ENCODE results near the gene IL18BP.

Gene IL18BP

DNA sequence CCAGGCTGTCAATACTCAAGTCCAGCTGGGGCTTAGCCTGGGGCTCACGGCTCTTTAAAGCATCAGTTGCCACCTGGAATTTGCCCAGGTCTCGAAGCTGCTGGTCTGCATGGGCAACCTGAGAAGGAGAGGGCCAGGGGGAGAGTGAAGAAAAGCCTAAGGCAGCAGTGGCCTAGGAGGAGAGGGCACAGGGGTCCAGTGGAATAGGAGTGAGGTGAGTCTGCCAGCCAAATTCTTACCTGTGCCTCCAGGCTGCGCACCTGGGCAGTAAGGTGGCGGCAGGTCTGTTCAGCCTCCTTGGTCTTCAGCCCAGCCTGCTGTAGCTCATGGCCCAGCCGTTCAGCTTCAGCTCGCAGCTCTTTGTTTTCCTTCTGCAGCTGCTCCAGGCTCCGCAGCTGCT lies 10.0 kb downstream of the IL18BP start:
- in situ Hi-C loops (cut with HindIII; ENCODE audit: low pct_unique_long_range_greater_than_20kb, low sequenced_read_pairs): no loop called here
- no peak for TF ChIP-seq JUND (IDR thresholded peaks at IDR 0.05; ENCODE audit: low read depth)
- no peak for DNase-seq (ENCODE audit: low read depth in 1 of 2, low spot score in 1 of 2)

GRCh38 chr11:72009156-72009555 lies 10.4 kb downstream of the IL18BP start:
- no peak for TF ChIP-seq JUND (IDR thresholded peaks at IDR 0.05; ENCODE audit: low read depth)
- in situ Hi-C loops (cut with HindIII; ENCODE audit: low pct_unique_long_range_greater_than_20kb, low sequenced_read_pairs): no loop called here
- DNase-seq (ENCODE audit: low read depth in 1 of 2, low spot score in 1 of 2): no peak

- no peak for DNase-seq (ENCODE audit: low read depth in 1 of 2, low spot score in 1 of 2)
- TF ChIP-seq JUND (IDR thresholded peaks at IDR 0.05; ENCODE audit: low read depth): no peak
- in situ Hi-C loops (cut with HindIII; ENCODE audit: low pct_unique_long_range_greater_than_20kb, low sequenced_read_pairs): no loop called here
Observed at GRCh38 chr11:72010529-72011233, 12.0 kb downstream of the IL18BP start.

DNA sequence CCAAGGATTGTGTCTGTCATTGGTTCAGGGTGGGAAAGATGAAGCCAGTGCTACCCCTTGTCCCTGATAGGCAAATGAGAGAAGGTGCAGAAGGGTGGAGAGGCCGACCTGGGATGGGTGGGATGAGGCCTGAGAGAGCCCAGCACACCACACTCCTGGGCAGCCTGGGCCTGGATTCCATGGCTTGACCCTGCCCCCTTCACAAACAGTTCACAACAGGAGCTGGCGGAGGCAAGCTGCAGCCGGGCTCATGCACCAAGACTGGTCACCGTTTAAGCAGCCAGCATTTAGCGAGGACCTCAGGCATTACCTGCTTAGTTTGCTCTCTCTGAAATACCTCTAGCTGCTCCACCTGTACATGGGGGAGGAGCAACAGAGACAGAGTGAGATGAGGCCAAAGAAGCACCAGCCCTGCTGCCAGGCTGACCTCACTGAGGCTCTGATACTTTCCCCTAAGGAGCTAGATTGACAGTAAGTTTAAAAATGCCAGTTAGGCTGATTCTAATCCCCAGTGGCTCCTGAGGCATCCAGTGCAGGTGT lies 13.5 kb downstream of the IL18BP start:
- in situ Hi-C loops (cut with HindIII; ENCODE audit: low pct_unique_long_range_greater_than_20kb, low sequenced_read_pairs): no loop called here
- no peak for DNase-seq (ENCODE audit: low read depth in 1 of 2, low spot score in 1 of 2)
- TF ChIP-seq JUND (IDR thresholded peaks at IDR 0.05; ENCODE audit: low read depth): no peak

DNA sequence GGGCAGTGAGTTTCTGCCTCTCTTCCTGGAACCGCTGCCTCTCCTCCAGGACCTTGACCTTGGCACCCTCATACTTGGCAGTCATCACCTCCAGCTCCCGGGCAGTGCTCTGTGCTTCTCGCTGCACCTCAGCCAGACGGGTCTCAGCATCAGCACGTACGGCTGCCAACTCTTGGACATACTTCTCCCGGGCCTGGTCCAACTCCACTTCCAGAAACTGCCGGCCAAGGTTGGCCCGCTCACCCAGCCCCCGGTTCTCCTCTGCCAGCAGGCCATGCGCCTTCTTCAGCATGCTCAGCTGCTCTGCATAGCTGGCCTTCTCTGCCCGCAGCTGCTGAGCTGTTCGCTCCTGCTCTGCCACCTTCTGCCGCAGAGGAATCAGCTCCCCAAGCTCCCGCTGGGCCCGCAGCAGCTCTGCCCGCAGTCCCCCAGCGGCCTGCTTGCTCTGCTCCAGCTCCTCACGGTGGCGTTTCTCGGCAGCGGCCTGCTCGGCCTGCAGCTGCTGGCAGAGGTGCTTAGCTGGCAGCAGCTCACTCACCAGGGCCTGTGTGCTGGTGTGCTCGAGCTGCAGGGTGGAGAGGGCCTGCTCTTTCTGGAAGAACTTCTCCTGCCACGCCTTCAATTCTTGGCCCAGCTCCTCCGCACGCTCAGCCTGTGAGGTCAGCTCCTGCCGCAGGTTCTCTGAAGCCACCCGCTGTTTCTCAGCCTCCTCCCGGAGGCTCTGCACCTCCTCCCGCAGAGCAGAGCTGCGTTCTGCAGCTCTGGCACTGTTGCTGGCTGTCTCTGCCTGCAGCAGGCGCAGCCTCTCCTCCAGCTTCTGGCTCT lies 14.4 kb downstream of the IL18BP start:
- TF ChIP-seq JUND (IDR thresholded peaks at IDR 0.05; ENCODE audit: low read depth): no peak
- no peak for DNase-seq (ENCODE audit: low read depth in 1 of 2, low spot score in 1 of 2)
- in situ Hi-C loops (cut with HindIII; ENCODE audit: low pct_unique_long_range_greater_than_20kb, low sequenced_read_pairs): no loop called here

DNA sequence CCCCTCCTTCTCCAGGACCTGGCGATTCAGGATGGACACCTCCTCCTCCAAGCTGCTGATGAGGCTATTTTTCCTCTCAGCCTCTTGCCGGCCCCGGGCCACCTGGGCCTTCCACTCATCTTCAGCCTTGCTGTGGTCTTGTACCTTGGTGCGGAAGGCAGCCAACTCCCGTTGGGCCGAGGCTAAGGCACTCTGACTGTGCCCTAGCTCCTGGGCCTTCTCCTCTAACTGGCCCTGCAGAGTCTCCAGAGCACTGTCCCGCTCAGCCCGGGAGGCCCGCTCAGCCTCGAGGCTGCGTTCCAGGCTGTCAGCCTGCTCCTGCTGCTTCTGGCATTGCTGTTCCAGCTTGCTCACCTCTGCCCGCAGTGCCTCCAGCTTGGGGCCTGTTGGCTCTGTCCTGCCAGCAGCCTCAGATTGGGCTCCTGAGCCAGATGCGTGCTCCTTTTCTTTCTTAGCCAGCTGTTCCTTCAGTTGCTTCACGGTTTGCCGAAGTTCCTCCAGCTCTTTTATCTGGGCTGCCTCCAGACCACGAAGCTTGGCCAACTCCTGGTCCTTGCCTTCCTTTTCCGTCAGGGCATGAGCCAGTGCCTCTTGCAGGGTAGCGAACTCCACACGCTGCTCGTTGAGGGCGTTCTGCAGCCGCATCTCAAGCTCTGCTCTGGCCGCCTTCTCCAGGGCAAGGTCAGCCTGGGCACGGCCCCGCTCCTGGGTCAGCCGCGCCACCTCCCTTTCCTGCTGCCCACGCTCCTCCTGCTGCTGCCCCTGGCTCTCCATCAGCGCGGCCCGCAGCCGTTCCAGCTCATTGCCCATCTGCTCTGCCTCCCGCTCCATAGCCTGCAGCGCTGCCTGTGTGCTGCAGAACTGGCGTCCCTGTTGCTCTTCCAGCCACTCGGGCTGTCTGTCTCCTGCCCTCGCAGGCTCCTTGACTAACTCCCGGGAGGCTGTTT lies 15.3 kb downstream of the IL18BP start:
- in situ Hi-C loops (cut with HindIII; ENCODE audit: low pct_unique_long_range_greater_than_20kb, low sequenced_read_pairs): no loop called here
- no peak for DNase-seq (ENCODE audit: low read depth in 1 of 2, low spot score in 1 of 2)
- no peak for TF ChIP-seq JUND (IDR thresholded peaks at IDR 0.05; ENCODE audit: low read depth)

- TF ChIP-seq JUND (IDR thresholded peaks at IDR 0.05; ENCODE audit: low read depth): no peak
- in situ Hi-C loops (cut with HindIII; ENCODE audit: low pct_unique_long_range_greater_than_20kb, low sequenced_read_pairs): no loop called here
- no peak for DNase-seq (ENCODE audit: low read depth in 1 of 2, low spot score in 1 of 2)
Observed at GRCh38 chr11:72014761-72015320, 16.1 kb downstream of the IL18BP start.

- no peak for DNase-seq (ENCODE audit: low read depth in 1 of 2, low spot score in 1 of 2)
- in situ Hi-C loops (cut with HindIII; ENCODE audit: low pct_unique_long_range_greater_than_20kb, low sequenced_read_pairs): no loop called here
Observed at GRCh38 chr11:72015511-72016061, 16.9 kb downstream of the IL18BP start.

GRCh38 chr11:72018171-72018570 lies 19.5 kb downstream of the IL18BP start:
- in situ Hi-C loops (cut with HindIII; ENCODE audit: low pct_unique_long_range_greater_than_20kb, low sequenced_read_pairs): no loop called here
- TF ChIP-seq JUND (IDR thresholded peaks at IDR 0.05; ENCODE audit: low read depth): no peak
- no peak for DNase-seq (ENCODE audit: low read depth in 1 of 2, low spot score in 1 of 2)

More at GRCh38 chr11:72015511-72016061, 16.9 kb downstream of the IL18BP start:
- TF ChIP-seq JUND (IDR thresholded peaks at IDR 0.05; ENCODE audit: low read depth): no peak

DNA sequence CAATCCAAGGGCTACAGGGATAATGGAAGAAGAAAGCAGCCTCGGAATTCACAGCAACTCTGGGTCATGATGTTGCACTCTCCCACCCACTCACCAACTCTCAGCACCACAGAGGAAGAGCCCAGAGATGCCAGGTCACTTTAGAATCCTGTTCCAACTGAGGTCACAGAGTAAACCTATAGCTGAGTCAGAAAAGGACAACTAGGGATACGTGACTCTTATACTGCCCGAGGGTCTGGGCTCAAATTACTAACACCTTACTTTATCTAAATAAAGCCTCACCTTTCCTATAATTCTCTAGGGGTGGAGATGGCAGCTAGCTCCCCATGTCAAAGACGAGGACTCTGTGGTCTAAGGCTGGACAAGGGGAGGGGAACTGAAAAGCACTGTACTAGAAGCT lies 24.6 kb downstream of the IL18BP start:
- no peak for DNase-seq (ENCODE audit: low read depth in 1 of 2, low spot score in 1 of 2)
- no peak for TF ChIP-seq JUND (IDR thresholded peaks at IDR 0.05; ENCODE audit: low read depth)
- in situ Hi-C loops (cut with HindIII; ENCODE audit: low pct_unique_long_range_greater_than_20kb, low sequenced_read_pairs): no loop called here

DNA sequence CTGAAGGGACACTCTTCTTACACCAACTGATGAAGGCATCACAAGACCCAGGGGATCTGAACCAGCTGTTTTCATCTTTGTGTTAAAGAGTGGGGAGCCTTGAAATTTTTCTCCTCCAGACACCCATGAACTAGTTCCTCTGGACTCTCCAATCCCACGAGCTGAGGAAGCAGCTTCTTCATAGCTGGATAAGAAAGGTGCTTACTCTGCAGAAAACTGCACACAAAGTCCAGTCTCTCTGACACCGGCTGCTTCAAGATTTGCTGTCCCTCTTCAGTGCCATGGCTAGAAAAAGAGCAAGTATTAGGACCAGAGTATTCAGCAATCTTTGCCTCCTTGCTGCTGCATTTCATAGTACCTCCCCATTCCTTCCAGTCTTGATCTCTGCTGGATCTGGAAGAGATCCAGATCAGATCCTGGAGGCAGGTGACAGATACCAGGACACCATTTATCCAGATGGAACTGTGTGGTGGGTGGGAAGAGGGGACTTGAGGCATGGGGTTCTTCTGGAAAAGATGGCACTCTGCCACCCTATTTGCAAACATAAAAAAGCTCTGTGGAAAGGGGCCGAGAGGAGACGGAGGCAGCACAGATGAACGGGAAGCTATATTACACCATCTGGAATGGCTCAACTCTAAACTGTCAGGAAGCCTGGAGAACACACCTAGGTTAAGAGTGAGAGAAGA lies 25.5 kb downstream of the IL18BP start:
- DNase-seq (ENCODE audit: low read depth in 1 of 2, low spot score in 1 of 2): no peak
- no peak for TF ChIP-seq JUND (IDR thresholded peaks at IDR 0.05; ENCODE audit: low read depth)
- in situ Hi-C loops (cut with HindIII; ENCODE audit: low pct_unique_long_range_greater_than_20kb, low sequenced_read_pairs): no loop called here
